ENCODE data around the gene UIMC1.

Gene UIMC1

DNA sequence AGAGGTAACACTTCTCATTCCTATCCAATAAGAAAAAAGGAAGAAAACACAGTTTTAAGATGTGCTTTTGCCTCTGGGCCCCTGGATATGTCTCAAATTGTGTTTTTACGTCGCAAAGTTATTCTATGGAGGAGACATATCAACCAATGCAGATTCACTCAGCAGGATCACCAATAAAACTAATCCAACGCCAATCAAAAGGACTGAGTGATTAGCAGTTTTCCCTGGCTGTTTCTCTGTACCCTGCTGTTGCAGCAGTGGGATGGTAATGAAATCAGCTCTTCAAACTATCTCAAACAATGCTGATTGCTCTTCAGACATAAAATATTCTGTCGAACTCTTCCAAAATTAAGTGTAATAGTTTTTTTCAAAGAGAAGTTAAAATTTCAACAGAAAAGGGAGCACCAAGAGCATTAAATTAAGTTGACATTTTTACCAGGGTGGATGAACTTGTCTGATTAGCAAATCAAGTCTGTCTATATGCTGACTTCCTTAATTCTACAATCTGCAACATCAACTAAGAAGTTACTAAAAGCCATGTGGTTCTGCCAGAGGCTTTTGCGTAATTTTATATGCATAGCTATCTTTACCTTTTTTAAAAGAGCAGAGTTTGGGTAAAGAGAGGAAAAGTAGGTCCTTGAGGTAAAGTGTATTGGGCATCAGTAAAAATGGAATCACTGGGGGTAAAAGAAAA, 97.8 kb downstream of the UIMC1 start:
- H2AFZ ChIP-seq (ENCODE audit: low read depth, low read length, severe bottlenecking), result no peak overlapping the region
- H3K27me3 ChIP-seq (ENCODE audit: low read length), result no peaks in the 10 kb centered on the region
- no peaks in the 10 kb centered on the region for H3K9me3 ChIP-seq (ENCODE audit: insufficient read depth, low read length)
- no peak overlapping the region for H3K4me3 ChIP-seq (ENCODE audit: insufficient read depth, low read length, poor library complexity, severe bottlenecking)
- no peak overlapping the region for H3K4me2 ChIP-seq (ENCODE audit: low read depth, low read length, poor library complexity, severe bottlenecking)
- no peak overlapping the region for H3K9ac ChIP-seq (ENCODE audit: low read length)
- no peak for TF ChIP-seq EZH2phosphoT487 (conservative IDR thresholded peaks at IDR 0.05; ENCODE audit: low read length)
- TF ChIP-seq CTCF (IDR thresholded peaks at IDR 0.05; ENCODE audit: insufficient read depth, low read length, poor library complexity, severe bottlenecking), result no peak
- no peaks in the 10 kb centered on the region for H4K20me1 ChIP-seq (ENCODE audit: low read depth, low read length)
- no peaks in the 10 kb centered on the region for H3K79me2 ChIP-seq (ENCODE audit: insufficient read depth, low read length)
- peaks cover 44% of the 10 kb centered on the region for H3K36me3 ChIP-seq (ENCODE audit: low read length)
- no peaks in the 10 kb centered on the region for H3K9me2 ChIP-seq (replicated peaks; ENCODE audit: insufficient read depth, low read length)
- H3K27ac ChIP-seq (ENCODE audit: low read depth, low read length), result no peak overlapping the region
- H3F3A ChIP-seq (ENCODE audit: insufficient read depth), result no peaks in the 10 kb centered on the region

- Histone ChIP-seq H3K27me3 (ENCODE audit: low read length) (no peaks in the 10 kb centered on the region), H2AFZ (ENCODE audit: low read depth, low read length, severe bottlenecking) (no peak overlapping the region), H3K9me2 (replicated peaks; ENCODE audit: insufficient read depth, low read length) (no peaks in the 10 kb centered on the region), H4K20me1 (ENCODE audit: low read depth, low read length) (no peaks in the 10 kb centered on the region), H3K36me3 (ENCODE audit: low read length) (peaks cover 44% of the 10 kb centered on the region), H3K9me3 (ENCODE audit: insufficient read depth, low read length) (no peaks in the 10 kb centered on the region), H3K9ac (ENCODE audit: low read length) (no peak overlapping the region), H3F3A (ENCODE audit: insufficient read depth) (peaks cover 3% of the 10 kb centered on the region; the same call in 1 of the 2 replicates), H3K79me2 (ENCODE audit: insufficient read depth, low read length) (no peaks in the 10 kb centered on the region), H3K4me2 (ENCODE audit: low read depth, low read length, poor library complexity, severe bottlenecking) (no peak overlapping the region), H3K4me3 (ENCODE audit: insufficient read depth, low read length, poor library complexity, severe bottlenecking) (no peak overlapping the region), H3K27ac (ENCODE audit: low read depth, low read length) (no peak overlapping the region)
- TF ChIP-seq EZH2phosphoT487 (conservative IDR thresholded peaks at IDR 0.05; ENCODE audit: low read length) (no peak), CTCF (IDR thresholded peaks at IDR 0.05; ENCODE audit: insufficient read depth, low read length, poor library complexity, severe bottlenecking) (no peak)
These were observed 99.8 kb downstream of the UIMC1 start for GRCh38 chr5:176906796-176907195.

- peaks cover 6% of the 10 kb centered on the region; the same call in 1 of the 2 replicates for H3F3A ChIP-seq (ENCODE audit: insufficient read depth)
- H3K4me3 ChIP-seq (ENCODE audit: insufficient read depth, low read length, poor library complexity, severe bottlenecking), result no peak overlapping the region
- H4K20me1 ChIP-seq (ENCODE audit: low read depth, low read length), result no peaks in the 10 kb centered on the region
- H3K27me3 ChIP-seq (ENCODE audit: low read length), result no peaks in the 10 kb centered on the region
- peaks cover 44% of the 10 kb centered on the region for H3K36me3 ChIP-seq (ENCODE audit: low read length)
- no peaks in the 10 kb centered on the region for H3K79me2 ChIP-seq (ENCODE audit: insufficient read depth, low read length)
- no peaks in the 10 kb centered on the region for H3K9me2 ChIP-seq (replicated peaks; ENCODE audit: insufficient read depth, low read length)
- H3K9ac ChIP-seq (ENCODE audit: low read length), result no peak overlapping the region
- no peak overlapping the region for H3K27ac ChIP-seq (ENCODE audit: low read depth, low read length)
- TF ChIP-seq EZH2phosphoT487 (conservative IDR thresholded peaks at IDR 0.05; ENCODE audit: low read length) (no peak), CTCF (IDR thresholded peaks at IDR 0.05; ENCODE audit: insufficient read depth, low read length, poor library complexity, severe bottlenecking) (no peak)
- no peak overlapping the region for H2AFZ ChIP-seq (ENCODE audit: low read depth, low read length, severe bottlenecking)
- no peak overlapping the region for H3K4me2 ChIP-seq (ENCODE audit: low read depth, low read length, poor library complexity, severe bottlenecking)
- H3K9me3 ChIP-seq (ENCODE audit: insufficient read depth, low read length), result no peaks in the 10 kb centered on the region
These were observed 100.5 kb downstream of the UIMC1 start for GRCh38 chr5:176906126-176906525.

Data from SU-DHL-6 (cell line).